SK-N-SH (cell line): Measurements from ENCODE around the gene EFCAB11. TPM values are rescaled to one million over a fixed set of nuclear protein-coding genes. Genes with fewer than 3 reads are reported as not detected.
A peak's percentile ranks its signal among the peaks of the same experiment; 100 is the strongest.

ENCODE experiments used
- CTCF ChIA-PET: fragments of 300-600, 350-600 bp; formaldehyde crosslinking; extraction: SDS; loops from one replicate; lab custom pipeline; 2021; lab: Yijun Ruan, JAX
- POLR2A ChIA-PET: fragments of 350-600 bp; sonication (Branson Sonifier 250); formaldehyde crosslinking; extraction: SDS; loops from one replicate; lab custom pipeline; 2020; ENCODE audit warnings: antibody characterized with exemption, inconsistent platforms; lab: Yijun Ruan, JAX
- DNase-seq: peaks from one replicate; pipeline ENCODE4 v3.0.0; 2012
- H2AFZ ChIP-seq: fragments of 200-600 bp; sonication (generic); 2 replicates; pipeline ENCODE4 v1.8.1; 2016; ENCODE audit warnings: antibody characterized with exemption, mild to moderate bottlenecking, low read depth
- H3F3A ChIP-seq: fragments of 200-600 bp; sonication (generic); replicated peaks from 2 replicates; pipeline ENCODE3; 2016; ENCODE audit warnings: antibody characterized with exemption, mild to moderate bottlenecking; ENCODE audit not compliant: insufficient read depth
- H3K27ac ChIP-seq, 2 experiments: fragments of 200-500 bp in 1 of 2; fragments of 200-600 bp in 1 of 2; sonication (Bioruptor generic) in 1 of 2; sonication (generic), shearing (Covaris generic) in 1 of 2; 2 replicates each; pipeline versions ENCODE4 v1.5.1 to v1.6.1; 2014 to 2016; ENCODE audit warnings: low read depth in 2 of 2, inconsistent platforms in 1 of 2, low read length in 1 of 2, mild to moderate bottlenecking in 1 of 2, mixed read lengths in 1 of 2
- H3K27me3 ChIP-seq: fragments of 200-600 bp; sonication (generic), shearing (Covaris generic); 2 replicates; pipeline ENCODE4 v1.6.1; 2016; ENCODE audit warnings: mixed run types; ENCODE audit not compliant: insufficient read depth
- H3K36me3 ChIP-seq, 2 experiments: fragments of 200-500 bp in 1 of 2; fragments of 200-600 bp in 1 of 2; sonication (Bioruptor generic) in 1 of 2; sonication (generic) in 1 of 2; replicated peaks in 1 of 2; 2 replicates each; pipeline versions ENCODE3 to v1.5.1; 2014 to 2016; ENCODE audit warnings: low read length in 1 of 2, mild to moderate bottlenecking in 1 of 2; ENCODE audit not compliant: insufficient read depth in 2 of 2, control insufficient read depth in 1 of 2
- H3K4me1 ChIP-seq, 2 experiments: fragments of 200-500 bp in 1 of 2; fragments of 200-600 bp in 1 of 2; sonication (Bioruptor generic) in 1 of 2; sonication (generic), shearing (Covaris generic) in 1 of 2; 2 replicates each; pipeline versions ENCODE4 v1.5.1 to v1.6.1; 2014 to 2016; ENCODE audit warnings: low read depth in 1 of 2, low read length in 1 of 2, mixed run types in 1 of 2; ENCODE audit not compliant: insufficient read depth in 2 of 2, control insufficient read depth in 1 of 2
- H3K4me2 ChIP-seq: fragments of 200-600 bp; sonication (generic), shearing (Covaris generic); 2 replicates; pipeline ENCODE4 v1.6.1; 2017; ENCODE audit warnings: mixed run types
- H3K4me3 ChIP-seq, 2 experiments: fragments of 200-500 bp in 1 of 2; fragments of 200-600 bp in 1 of 2; sonication (Bioruptor generic) in 1 of 2; sonication (generic), shearing (Covaris generic) in 1 of 2; 2 replicates each; pipeline versions ENCODE4 v1.5.1 to v1.8.1; 2014 to 2016; ENCODE audit warnings: low read depth in 2 of 2, inconsistent platforms in 1 of 2, low read length in 1 of 2, mild to moderate bottlenecking in 1 of 2, mixed read lengths in 1 of 2, moderate library complexity in 1 of 2
- H3K79me2 ChIP-seq: fragments of 200-600 bp; sonication (generic); 2 replicates; pipeline ENCODE4 v1.8.1; 2017; ENCODE audit warnings: mild to moderate bottlenecking; ENCODE audit not compliant: insufficient read depth
- H3K9ac ChIP-seq: fragments of 200-600 bp; sonication (generic); 2 replicates; pipeline ENCODE4 v1.6.1; 2017; ENCODE audit warnings: mixed run types
- H3K9me2 ChIP-seq: fragments of 200-600 bp; sonication (generic); 2 replicates; pipeline ENCODE4 v1.6.1; 2017; ENCODE audit warnings: mixed run types
- H3K9me3 ChIP-seq: fragments of 200-600 bp; sonication (generic); 2 replicates; pipeline ENCODE4 v1.6.1; 2017; ENCODE audit warnings: mixed run types, mild to moderate bottlenecking, moderate library complexity
- H4K20me1 ChIP-seq: fragments of 200-600 bp; sonication (generic); 2 replicates; pipeline ENCODE4 v1.6.1; 2017; ENCODE audit warnings: mild to moderate bottlenecking, mixed run types; ENCODE audit not compliant: insufficient read depth
- CTCF ChIP-seq: fragments of 200-600 bp; sonication (generic); IDR thresholded peaks from 2 replicates; pipeline ENCODE4 v1.6.1; 2017; ENCODE audit warnings: antibody characterized with exemption, mild to moderate bottlenecking, moderate library complexity
- ELF1 ChIP-seq: IDR thresholded peaks from 2 replicates; pipeline ENCODE4 v1.4.0; 2012
- EP300 ChIP-seq, 2 experiments: IDR thresholded peaks; 2 replicates each; pipeline versions ENCODE4 v1.4.0 to v1.6.1; 2012; ENCODE audit warnings: borderline replicate concordance in 1 of 2, low read depth in 1 of 2, low read length in 1 of 2
- EZH2phosphoT487 ChIP-seq: fragments of 200-600 bp; sonication (generic); IDR thresholded peaks from 2 replicates; pipeline ENCODE4 v1.6.1; 2017; ENCODE audit warnings: low read depth, mixed run types, mild to moderate bottlenecking, antibody characterized with exemption, moderate library complexity, borderline replicate concordance
- FOSL2 ChIP-seq: IDR thresholded peaks from 2 replicates; pipeline ENCODE4 v1.4.0; 2012; ENCODE audit warnings: low read depth, mild to moderate bottlenecking, moderate library complexity, borderline replicate concordance
- NRF1 ChIP-seq: IDR thresholded peaks from 2 replicates; pipeline ENCODE4 v1.6.1; 2012; ENCODE audit warnings: low read depth, mild to moderate bottlenecking, low read length
- PBX3 ChIP-seq: IDR thresholded peaks from 2 replicates; pipeline ENCODE4; 2012
- RAD21 ChIP-seq: IDR thresholded peaks from 2 replicates; pipeline ENCODE4 v1.6.1; 2012; ENCODE audit warnings: mild to moderate bottlenecking, low read length
- RXRA ChIP-seq: IDR thresholded peaks from 2 replicates; pipeline ENCODE4 v1.4.0; 2012; ENCODE audit warnings: low read depth, mild to moderate bottlenecking, borderline replicate concordance
- TCF12 ChIP-seq: IDR thresholded peaks from 2 replicates; pipeline ENCODE4 v1.4.0; 2012
- USF1 ChIP-seq: IDR thresholded peaks from 2 replicates; pipeline ENCODE4 v1.4.0; 2012; ENCODE audit warnings: low read depth, borderline replicate concordance
- WGBS: methylation state at CpG from one replicate; pipeline ENCODE4 v1.1.6; 2017; ENCODE audit warnings: low lambda C conversion rate; 5-methylcytosine and 5-hydroxymethylcytosine counted together
- polyA plus RNA-seq, 3 experiments: library from polyadenylated mRNA; depleted of rRNA; stranded (reverse); fragments of >200 nt; gene quantifications; 2 replicates each; pipeline ENCODE4 v1.2.3, GENCODE V29; 2012
- TF ChIP-seq, protein P1 (sequence below): IDR thresholded peaks from 2 replicates; pipeline ENCODE4 v1.4.0; 2012; ENCODE audit warnings: low read depth

EFCAB11 gene
- polyA plus RNA-seq, 1 of the 3 experiments (the other 2 are of a cell fraction), result 3.9 TPM

DNA sequence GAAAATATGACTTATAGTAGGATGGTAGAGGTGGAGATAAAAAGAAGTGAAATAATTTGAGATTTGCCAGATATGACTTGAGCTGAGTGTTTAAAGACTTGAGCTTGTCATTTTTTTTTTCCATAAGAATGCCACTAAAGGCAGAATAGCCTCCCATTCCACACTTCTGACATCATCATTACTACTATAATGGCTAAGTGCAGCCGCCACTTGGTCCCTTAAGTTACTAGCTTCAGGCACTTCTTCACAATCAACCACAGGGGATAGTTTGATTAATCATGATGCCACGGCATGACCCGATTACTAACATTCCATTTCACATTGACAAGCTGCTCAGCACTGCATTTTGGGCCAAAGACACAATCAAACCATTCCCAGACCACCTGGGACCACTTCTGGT lies 127.9 kb downstream of the EFCAB11 start:
- Histone ChIP-seq H4K20me1 (no peaks in the 10 kb centered on the region), H3K9me2 (no peaks in the 10 kb centered on the region), H3K79me2 (no peaks in the 10 kb centered on the region)
- WGBS, result 76% methylated on average over 3 of the region's 3 CpGs
- POLR2A ChIA-PET, result no interaction called here
- TF ChIP-seq PBX3 (peak; percentile 24; the same call in 1 of the 2 replicates), TCF12 (peak; percentile 22; the same call in 1 of the 2 replicates), FOSL2 (no peak), RAD21 (no peak), CTCF (no peak), EZH2phosphoT487 (no peak)
- TF ChIP-seq, all 33 proteins: peak for 2
- H3K27ac ChIP-seq, result no peak overlapping the region; a peak in 1 of 4 replicates
- peaks cover 4% of the 10 kb centered on the region for H3F3A ChIP-seq
- H3K4me1 ChIP-seq, result no peaks in the 10 kb centered on the region; a peak in 1 of 4 replicates
- no peak overlapping the region for H3K9ac ChIP-seq
- H3K4me3 ChIP-seq, result no peak overlapping the region
- no peak overlapping the region for H2AFZ ChIP-seq
- H3K9me3 ChIP-seq, result peaks cover 12% of the 10 kb centered on the region; the same call in 1 of the 2 replicates
- no peak for DNase-seq
- H3K27me3 ChIP-seq, result no peaks in the 10 kb centered on the region
- H3K4me2 ChIP-seq, result no peak overlapping the region
- H3K36me3 ChIP-seq, result no peaks in the 10 kb centered on the region
- CTCF ChIA-PET, result no interaction called here

GRCh38 chr14:89823743-89824142 lies 130.8 kb downstream of the EFCAB11 start:
- Histone ChIP-seq H3K9ac (no peak overlapping the region), H3F3A (peaks cover 4% of the 10 kb centered on the region), H3K27ac (no peak overlapping the region), H3K79me2 (no peaks in the 10 kb centered on the region), H3K4me2 (no peak overlapping the region), H3K4me3 (no peak overlapping the region), H3K4me1 (no peaks in the 10 kb centered on the region; a peak in 1 of 4 replicates), H3K9me2 (no peaks in the 10 kb centered on the region), H2AFZ (no peak overlapping the region), H4K20me1 (no peaks in the 10 kb centered on the region), H3K36me3 (no peaks in the 10 kb centered on the region), H3K27me3 (no peaks in the 10 kb centered on the region), H3K9me3 (peaks cover 12% of the 10 kb centered on the region; the same call in 1 of the 2 replicates)
- TF ChIP-seq RXRA (no peak), NRF1 (no peak), RAD21 (no peak), ELF1 (no peak), EP300 (IDR thresholded peaks at IDR 0.05; ENCODE audit: borderline replicate concordance in 1 of 2, low read depth in 1 of 2, low read length in 1 of 2) (no peak), USF1 (no peak)
- TF ChIP-seq, protein P1, sequence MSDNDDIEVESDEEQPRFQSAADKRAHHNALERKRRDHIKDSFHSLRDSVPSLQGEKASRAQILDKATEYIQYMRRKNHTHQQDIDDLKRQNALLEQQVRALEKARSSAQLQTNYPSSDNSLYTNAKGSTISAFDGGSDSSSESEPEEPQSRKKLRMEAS, result no peak
- CTCF ChIA-PET, result no interaction called here
- WGBS, result 51% methylated on average over 2 of the region's 2 CpGs
- DNase-seq, result no peak
- POLR2A ChIA-PET, result no interaction called here
